GM23248 (cell line): ENCODE data around the gene SHCBP1L.

Experiments
- EZH2 ChIP-seq: fragments of 200-600 bp; sonication (generic); IDR thresholded peaks from 2 replicates; pipeline ENCODE4 v1.6.1; 2018; ENCODE audit warnings: antibody characterized with exemption, mild to moderate bottlenecking; ENCODE audit not compliant: insufficient read depth, poor library complexity, severe bottlenecking
- EZH2phosphoT487 ChIP-seq: fragments of 200-600 bp; sonication (generic); IDR thresholded peaks from 2 replicates; pipeline ENCODE4 v1.6.1; 2018; ENCODE audit warnings: antibody characterized with exemption, moderate library complexity, mild to moderate bottlenecking, low read depth; ENCODE audit not compliant: insufficient read depth

DNA sequence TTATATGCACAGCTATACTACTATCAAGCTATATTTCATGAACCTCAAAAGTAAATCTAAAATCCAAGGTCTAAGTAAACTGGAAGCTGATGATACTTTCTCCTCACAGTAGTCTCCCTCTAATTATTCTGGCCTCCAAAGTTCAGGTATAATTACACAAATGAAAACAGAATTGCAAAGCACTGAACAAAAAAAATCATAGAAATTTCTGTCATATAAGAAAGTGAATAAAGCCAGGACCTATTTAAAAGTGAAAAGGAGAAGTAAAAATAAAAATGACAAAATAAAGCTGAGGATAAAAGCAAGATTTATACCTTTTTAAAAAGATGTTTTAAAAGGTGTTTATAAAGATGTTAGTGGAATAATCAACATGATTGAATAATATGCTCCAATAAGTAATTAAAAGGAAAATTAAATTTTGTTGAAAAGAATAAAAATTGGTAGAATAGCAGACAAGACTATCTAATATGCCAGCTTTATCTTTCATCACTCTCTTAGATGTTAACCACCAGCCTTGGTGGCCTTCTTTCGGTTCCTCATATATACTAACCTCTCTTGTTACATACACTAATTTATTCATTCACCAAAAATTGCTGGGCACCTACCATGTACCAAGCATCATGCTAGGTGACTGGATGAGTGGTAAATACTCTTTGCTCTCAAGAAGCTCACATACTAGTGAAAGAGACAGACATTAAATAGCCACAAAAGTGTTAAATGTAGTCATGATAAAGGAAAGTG, 25.1 kb downstream of the SHCBP1L start:
- TF ChIP-seq EZH2 (no peak), EZH2phosphoT487 (no peak)
